ENCODE measurements around the gene SCN2A.
"Not testable (repeated sequence)": the region's sequence is repeated elsewhere in the genome, so short reads cannot be mapped to it uniquely, and the experiment has no call there.

The SCN2A gene

GRCh38 chr2:165328272-165328671, 89.1 kb downstream of the SCN2A start:
- DNase-seq: no peak

GRCh38 chr2:165344276-165344675, 105.1 kb downstream of the SCN2A start:
- not testable (repeated sequence) for DNase-seq

DNA sequence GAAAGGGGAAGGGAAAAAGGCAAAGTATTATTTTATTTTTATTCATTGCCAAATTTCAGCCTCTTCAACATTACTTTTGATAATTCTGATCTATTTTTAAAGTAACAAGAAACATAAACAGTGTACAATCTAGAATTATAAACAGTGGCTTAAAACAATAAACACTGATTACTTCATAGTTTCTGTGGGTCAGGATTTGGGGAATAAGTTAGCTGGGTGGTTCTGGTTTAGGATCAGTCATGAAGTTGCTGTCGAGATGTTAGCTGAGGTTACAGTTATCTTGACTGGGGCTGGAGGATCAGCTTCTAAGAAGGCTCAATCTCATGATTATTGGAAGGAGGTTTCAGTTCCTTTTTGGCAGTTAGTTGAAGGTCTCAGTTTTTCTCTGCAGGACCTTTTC, 109.2 kb downstream of the SCN2A start:
- no peak for DNase-seq

DNA sequence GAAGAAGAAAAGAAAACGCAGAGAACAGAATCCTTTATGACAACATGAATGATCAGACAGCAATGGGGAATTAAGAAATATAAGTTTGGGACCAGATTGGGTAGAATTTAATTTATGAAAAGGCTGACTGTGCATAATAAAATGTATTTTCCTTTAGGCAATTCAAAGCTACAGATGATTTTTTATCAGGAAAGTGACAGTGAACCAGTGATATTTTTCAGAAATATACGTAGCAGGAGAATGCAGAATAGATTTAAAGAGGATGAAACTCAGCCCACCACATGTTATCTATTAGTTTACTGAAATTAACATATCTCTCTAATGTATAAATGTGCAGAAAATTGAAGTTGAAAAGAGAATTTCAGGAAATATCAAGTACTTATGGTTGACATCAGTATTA, 110.0 kb downstream of the SCN2A start:
- DNase-seq: no peak

DNA sequence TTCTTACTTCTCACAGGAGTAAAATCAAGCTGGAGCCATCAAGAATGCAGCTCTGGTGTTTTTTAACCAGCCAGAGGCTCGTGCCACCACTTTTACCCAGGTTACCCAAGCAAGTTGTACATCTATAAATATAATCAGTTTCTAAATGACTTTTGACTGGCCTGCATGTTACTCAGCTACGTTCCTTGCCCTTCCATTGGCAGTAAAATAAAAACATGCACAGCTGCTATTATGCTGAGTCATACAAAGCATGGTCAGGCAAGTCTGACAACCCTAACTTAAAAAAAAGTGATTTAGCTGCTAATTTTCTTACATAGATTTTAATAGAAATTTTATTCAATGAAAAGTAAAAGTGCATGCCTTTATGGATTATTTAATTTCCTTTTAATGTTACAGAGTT, 118.5 kb downstream of the SCN2A start:
- peak; percentile 45 for DNase-seq

- no peak for DNase-seq
These were observed 122.3 kb downstream of the SCN2A start for GRCh38 chr2:165361514-165361913.

- DNase-seq: no peak
These were observed 130.1 kb downstream of the SCN2A start for GRCh38 chr2:165369131-165369897.

DNA sequence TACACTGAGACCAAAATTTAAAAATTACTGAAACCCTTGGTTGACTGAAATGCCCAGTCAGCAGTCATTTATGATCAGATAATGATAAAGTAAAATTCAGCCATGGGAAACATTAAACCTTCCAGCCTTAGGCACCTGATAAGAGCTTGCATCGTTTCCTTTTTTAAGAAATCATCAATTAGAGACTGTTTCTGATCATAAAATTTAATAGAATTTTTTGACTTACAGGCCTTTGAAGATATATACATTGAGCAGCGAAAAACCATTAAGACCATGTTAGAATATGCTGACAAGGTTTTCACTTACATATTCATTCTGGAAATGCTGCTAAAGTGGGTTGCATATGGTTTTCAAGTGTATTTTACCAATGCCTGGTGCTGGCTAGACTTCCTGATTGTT, 130.7 kb downstream of the SCN2A start:
- DNase-seq: no peak

DNA sequence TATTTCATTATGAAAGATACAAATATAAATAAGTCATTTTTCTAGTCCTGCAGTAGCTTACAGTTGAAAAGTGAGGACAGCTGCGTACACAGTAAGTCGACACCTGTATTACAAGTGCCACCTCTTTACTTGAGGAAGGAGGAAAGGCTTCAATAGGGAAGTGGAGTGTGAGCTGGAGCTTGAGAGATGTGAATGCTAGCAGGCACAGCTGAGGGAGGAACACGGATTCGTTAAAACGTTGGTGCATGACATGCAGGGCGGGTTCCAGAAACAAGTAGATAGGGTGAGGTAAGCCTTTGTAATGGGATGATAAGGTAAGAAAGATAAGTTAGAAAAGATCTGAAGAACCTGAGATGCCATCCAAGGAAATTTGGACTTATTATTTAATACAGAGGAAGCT, 132.1 kb downstream of the SCN2A start:
- DNase-seq: no peak

DNA sequence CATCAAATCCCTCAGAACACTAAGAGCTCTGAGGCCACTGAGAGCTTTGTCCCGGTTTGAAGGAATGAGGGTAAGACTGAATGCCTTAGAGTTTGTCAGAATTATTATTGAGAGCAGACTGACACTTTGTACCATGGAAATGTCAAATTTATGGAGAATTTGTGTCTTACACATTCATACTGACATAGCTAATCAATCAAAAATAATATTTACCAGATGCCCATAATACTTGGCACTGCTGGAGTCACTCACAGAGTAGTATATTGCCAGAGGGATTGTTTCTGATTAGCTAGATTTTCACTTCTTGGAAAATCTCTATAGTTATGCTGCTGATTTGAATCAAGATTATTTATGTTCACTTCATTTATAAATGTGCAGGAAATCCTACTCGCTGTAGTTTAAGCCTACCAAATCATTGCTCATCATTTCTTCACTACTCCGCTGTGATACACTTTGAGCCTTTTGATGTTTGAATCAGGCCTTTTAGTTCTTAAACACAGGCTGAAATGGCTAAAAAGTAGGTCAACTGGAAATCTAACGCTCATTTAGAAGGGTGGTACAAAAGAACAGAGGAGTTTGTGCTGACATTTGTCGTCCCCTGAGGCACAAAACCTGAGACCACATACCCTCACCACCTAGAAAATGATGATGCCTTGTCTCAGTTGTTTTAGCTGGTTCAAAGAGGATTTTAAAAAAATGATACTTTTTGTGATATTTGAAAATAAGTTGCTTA, 134.2 kb downstream of the SCN2A start:
- no peak for DNase-seq

- no peak for DNase-seq
These were observed 137.4 kb downstream of the SCN2A start for GRCh38 chr2:165376571-165376975.

- no peak for DNase-seq
These were observed 143.1 kb downstream of the SCN2A start for GRCh38 chr2:165382362-165382761.

GRCh38 chr2:165390875-165391274, 151.7 kb downstream of the SCN2A start:
- DNase-seq: no peak

DNA sequence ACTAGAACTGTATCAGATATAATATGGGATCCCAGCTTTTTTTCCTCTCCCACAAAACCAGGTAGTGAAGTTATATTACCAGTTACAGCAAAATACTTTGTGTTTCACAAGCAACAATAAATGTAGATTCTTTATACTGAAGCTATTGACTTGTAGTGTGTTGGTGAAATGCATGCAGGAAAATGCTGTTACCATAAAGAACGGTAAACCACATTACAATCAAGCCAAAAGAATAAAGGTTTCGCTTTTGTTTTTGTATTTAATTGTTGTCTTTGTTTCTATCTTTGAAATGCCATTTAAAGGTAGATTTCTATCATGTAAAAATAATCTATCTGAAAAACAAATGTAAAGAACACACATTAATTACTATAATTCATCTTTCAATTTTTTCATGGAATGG, 152.6 kb downstream of the SCN2A start:
- DNase-seq: no peak

- DNase-seq: not testable (repeated sequence)
These were observed 159.4 kb downstream of the SCN2A start for GRCh38 chr2:165398603-165399002.

DNA sequence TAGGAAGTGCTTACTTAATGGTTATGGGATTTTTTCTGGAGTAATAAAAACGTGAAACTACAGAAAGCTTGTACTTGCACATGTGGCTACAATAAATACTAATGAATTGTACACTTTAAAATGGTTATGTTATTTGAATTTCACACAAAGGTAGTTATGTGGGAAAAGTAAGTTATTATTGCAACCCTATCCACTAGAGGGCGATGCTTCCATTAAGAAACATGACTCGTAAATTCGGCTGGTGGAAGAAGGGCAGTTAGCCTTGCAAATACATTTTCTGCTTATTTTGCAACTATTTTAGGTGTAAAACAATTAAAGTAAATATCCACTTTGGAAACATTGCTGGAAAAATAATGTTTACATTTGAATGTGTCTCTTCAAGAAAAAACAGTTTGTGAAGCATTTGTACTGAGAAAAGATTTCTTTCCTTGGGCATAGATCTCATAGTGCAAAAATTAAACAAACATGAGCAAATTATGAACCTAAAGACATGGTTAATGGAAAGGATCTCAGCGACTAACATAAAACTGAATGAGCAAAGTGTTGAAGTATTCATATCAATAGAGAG, 162.2 kb downstream of the SCN2A start:
- DNase-seq: peak; percentile 57

DNA sequence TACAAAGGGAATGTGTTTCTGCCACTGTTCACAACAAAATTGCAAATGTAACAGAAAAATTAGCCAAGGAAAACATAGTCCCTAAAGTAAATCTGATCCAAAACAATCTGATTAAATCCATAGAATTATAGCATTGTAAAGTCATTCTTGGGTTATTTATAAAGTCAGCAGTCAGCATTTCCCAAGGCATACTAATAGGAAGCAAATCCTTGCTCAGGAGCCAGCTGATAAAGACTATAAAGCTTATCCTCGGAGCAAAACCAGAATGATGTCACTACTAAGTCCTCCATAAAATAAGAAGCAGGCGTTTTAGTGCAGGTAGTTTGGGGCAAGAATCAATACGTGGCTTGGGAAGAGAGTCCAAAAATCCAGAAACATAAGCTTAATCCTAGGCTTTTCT, 162.9 kb downstream of the SCN2A start:
- DNase-seq: no peak

DNA sequence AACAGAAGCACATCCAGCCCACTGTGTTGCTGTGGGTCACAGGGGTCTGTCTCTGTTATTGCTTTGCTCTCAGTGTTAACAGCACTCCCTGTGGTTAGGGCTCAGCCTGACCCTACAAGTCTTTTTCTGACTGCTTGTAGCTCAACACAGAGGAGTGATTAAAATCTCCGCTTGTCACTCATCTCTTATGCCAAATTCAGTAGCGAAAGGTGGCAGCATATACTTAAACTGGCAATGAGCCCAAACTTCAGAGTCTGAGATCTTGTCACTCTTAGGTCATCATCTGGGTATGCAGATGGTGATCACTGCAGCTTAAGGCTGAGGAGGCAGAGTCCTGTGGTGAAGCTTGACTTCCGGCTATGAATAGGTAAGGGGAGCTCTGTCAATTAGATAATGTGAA, 167.0 kb downstream of the SCN2A start:
- peak; percentile 22 for DNase-seq

DNA sequence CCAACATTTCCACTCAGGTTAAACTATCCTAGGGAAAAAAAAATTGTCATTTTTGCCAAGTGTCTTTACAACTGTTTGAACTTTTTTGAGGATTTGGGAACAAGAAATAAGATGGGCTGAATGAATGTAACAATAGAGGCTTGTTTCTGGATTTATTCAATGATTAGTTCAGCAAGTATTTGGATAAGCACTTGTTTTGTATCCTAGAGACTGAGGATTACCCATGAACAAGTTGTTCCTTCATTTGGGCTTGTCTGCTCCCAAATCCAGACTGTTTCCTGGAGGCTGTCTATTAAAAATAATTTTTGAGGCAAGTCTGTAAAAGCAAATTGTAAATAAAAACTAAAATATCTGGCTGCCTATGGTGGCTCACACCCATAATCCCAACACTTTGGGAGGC, 168.3 kb downstream of the SCN2A start:
- DNase-seq: no peak

DNA sequence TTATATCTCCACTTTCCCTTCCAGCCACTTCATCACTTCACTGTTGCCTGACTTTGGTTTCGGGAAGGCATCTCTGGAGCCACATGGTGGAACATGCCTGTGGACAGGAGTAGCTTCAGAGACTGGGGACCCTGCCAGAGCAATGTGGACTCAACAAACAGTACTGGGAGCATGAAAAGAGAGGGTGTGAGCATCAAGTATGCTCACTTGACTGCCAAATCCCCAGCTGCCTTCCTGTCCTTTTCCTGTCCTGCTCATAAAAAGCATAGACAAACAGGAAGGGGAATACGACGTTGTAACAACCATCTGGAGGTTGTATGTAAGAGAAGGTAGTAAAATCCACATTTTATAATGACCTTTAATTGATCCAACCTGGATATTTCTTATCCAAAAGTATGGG, 169.0 kb downstream of the SCN2A start:
- DNase-seq: no peak

DNA sequence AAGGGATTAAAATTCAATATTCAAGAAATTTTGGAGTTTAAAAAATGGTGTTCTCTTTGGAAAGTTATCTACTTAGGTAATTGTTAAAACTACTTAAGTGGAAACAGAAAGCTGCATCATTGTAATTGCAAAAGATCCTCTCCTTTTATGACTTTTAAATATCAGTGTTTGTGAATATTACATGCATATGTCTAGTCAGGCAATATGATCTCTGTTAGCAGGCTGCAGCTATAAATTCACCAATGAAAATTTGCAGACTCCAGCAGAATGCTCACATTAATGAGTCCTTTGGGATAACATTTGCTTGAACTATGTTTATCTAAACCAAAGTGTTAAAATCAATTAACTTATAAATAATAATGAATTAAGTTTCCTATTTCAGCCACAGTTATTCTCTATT, 171.1 kb downstream of the SCN2A start:
- no peak for DNase-seq

- DNase-seq: no peak
These were observed 175.0 kb downstream of the SCN2A start for GRCh38 chr2:165414187-165414586.

DNA sequence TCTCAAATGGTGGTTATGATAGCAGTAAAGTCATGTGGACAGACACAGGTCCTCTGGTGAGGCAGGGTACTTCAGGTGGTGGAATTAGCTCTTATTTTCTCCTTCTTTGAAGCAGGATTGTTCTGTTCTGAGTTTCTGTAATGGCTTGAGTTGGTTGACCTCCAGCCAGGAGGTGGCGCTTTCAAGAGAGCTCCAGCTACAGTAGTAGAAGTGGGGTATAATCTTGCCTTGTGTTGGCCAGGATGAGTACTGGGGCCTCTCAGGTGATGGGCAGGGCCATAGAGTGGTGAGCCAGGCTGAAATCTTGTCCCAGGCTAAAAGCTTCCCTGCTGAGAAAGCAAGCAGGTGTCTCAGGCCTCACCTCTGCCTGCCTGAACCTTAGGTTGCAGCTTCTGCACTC, 177.8 kb downstream of the SCN2A start:
- DNase-seq: no peak

GRCh38 chr2:165420231-165420630, 181.0 kb downstream of the SCN2A start:
- DNase-seq: no peak
